ENCODE results near the gene GMCL1.
A peak's percentile ranks its signal among the peaks of the same experiment; 100 is the strongest.
"Not testable (repeated sequence)": the region's sequence is repeated elsewhere in the genome, so short reads cannot be mapped to it uniquely, and the experiment has no call there.

Gene GMCL1

DNA sequence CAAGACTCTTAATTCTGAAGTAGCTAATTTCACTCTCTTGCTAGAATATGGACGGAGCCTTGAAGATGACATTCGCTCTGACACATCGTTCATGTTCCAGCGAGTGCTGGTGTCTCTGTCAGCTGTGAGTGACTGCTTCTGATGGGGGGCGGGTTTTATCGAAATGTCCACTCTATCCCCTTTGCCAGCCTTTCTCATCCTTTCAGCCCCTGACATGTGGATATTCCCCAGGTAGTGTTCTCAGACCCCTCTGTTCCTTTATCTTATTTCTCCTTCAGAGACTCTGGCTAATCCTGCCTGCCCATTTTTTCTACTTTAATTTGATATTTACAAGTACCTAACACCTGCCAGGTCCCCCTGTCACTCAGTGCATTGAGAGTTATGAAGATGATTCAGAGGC lies 18.9 kb upstream of the GMCL1 start:
- DNase-seq, result no peak

GRCh38 chr2:69811018-69811417 lies 18.4 kb upstream of the GMCL1 start:
- DNase-seq, result no peak

GRCh38 chr2:69811591-69811990 lies 17.9 kb upstream of the GMCL1 start:
- DNase-seq, result peak; percentile 19

DNA sequence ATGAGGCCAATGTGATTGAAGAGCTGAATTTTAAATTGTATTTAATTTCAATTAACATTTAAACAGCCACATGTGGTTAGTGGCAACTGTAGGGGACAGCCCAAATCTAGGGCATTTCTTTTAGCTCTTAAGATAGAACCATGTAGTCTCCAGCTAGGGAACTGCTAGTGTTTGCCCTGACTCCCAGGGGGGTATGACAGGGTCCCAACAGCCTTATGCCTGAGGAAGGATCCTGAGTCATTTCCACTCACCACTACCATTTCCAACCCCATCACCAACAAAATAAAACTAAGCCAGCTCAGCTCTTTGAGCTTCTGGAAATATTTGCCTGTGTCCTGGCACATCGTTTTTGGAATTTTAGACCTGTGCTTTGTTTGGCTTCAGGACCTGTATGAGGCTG lies 13.7 kb upstream of the GMCL1 start:
- DNase-seq, result no peak

DNA sequence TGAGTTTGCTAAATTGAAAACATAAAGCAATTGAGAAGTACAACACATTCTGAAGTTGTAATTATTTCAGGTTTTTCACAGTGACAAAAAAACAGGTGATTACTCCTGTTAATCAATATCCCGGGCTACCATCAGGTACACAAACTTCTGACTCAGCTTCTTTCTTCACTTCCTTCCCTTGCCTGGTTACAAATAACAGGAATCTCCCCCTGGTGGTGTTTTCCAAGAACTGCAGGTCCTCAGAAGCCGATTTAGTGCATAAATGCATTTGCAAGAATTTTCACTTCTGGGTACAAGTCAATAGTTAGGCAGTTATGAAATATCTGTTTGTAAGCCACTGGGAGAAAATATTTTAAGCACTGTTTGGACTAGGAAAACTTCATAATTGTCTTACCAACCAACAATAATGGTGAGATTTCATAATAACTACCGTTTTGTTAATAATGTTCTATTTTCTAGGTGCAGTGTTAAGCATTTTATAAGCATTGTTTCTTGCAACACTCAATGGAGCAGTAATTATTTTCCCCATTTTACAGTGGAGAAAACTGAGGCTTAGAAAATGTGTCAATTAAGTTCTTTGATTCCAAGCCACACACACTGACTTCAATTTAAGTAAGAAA lies 12.4 kb upstream of the GMCL1 start:
- peak; percentile 81 for DNase-seq

DNA sequence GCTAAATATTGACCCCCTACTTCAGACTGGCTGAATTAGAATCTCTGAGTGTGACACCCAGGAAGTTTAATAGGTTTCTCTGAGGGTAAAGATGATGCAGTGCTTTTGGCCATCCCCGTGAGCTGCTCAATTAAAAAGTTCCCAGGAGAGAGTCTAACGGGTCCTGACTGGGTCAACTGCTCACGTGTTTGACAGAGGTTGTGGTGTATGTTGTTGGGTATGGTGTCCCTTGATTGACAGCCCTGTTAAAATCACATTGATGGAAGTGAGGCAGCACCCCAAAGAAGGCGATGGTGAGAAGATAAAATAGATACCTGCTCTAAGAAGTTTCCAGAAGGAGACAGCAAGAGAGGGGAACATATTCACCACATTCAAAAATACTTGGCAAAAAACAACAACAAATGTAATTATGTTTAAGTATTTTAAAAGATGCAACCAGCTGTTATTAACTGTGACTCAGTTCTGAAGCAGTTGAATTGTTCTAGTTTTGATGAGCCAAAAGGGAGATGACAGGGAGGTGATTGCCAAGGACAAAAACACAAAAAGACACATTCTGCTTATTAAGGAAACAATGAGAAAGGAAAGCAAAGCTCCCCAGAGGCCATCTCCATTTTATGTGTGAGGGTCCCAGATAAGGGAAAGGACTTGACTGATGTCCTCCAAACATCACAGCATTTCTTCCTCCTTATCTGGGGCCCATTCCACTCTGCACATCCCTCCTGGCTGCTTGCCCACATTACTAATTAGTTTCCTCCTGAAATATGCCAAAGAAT lies 11.5 kb upstream of the GMCL1 start:
- DNase-seq, result no peak

DNA sequence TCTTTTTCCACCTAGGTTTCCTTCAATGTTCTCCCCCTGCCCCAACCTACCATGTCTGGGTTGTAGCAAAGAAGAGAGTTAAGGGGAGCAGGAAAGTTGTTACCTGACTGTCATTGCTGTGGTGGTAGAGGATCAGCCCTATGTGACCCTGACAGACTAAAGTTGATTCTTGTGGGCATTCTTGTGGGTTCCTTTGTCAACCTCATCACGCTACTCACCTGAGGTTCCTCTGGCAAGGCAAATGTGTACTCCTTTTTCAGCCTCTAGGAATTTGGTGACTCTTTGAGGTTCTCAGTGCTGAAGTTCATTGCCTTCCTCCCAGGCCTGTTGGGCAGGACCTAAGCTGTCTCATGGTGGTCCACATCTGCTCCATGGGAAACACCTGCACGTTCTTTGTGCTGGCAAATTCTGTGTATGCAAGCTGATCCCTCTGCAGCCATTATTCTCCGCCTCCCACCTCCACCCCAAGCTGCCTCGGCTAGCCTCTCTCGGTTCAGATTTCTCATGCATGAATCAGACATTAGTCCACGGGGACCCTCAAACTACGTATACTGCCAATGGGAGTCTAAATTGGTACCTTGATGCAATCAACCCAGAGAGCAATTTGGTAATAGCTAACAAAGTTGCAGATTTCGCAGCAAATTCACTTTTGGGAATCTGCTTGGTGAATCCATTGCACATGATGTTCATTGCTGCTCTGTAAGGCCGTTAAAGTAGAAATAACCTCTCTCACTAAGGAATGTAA lies 1.5 kb upstream of the GMCL1 start:
- no peak for DNase-seq

- no peak for DNase-seq
These were observed 563 bp upstream of the GMCL1 start for GRCh38 chr2:69828938-69829255.

GRCh38 chr2:69830045-69830905 lies 815 bp downstream of the GMCL1 start:
- DNase-seq, result no peak

DNA sequence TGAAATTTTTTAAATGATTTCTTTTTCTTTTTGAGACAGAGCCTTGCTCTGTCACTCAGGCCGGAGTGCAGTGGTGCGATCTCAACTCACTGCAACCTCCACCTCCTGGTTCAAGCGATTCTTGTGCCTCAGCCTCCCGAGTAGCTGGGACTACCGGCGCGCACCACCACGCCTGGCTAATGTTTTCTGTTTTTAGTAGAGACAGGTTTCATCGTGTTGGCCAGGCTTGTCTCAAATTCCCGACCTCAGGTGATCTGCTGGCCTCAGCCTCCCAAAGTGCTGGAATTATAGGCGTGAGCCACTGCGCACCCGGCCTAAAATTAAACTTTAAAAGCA lies 1.4 kb downstream of the GMCL1 start:
- DNase-seq, result not testable (repeated sequence)

DNA sequence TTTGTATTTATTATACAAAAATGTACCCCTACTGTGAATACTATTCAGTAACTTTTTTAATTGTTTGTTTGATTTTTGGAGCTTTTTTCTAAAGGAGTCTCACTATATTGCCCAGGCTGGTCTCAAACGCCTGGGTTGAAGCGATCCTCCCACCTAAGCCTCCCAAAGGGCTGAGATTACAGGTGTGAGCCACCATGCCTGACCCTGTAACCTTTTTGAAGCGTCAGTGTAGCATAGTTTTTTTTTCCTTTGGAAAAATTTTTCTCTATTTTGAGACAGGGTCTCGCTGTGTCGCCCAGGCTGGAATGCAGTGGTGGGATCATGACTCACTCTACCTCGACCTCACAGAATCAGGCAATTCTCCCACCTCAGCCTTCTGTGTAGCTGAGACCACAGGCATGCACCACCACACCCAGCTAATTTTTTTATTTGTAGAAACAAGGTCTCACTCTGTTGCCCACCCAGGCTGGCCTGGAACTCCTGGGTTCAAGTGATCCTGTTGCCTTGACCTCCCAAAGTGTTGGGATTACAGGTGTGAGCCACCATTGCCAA lies 2.0 kb downstream of the GMCL1 start:
- no peak for DNase-seq

DNA sequence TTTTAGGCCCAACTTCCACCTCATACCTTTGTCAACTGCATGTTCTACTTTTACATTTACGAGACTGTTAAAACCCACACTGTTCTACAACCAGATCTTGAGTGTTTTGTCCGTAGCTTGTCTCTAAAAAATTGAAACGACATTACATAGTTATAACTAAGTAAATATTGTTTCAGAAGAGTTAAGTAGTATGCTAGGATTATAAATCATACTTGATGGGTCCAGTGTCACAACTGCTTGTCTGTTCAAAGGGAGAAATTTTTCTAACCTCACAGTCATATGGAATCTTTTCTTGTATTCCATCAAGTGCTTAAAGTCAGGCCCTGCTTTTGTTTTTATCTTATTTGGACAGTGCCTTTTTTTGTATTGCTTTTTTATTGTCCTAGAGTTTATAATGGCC lies 4.3 kb downstream of the GMCL1 start:
- no peak for DNase-seq

- DNase-seq, result no peak
These were observed 6.2 kb downstream of the GMCL1 start for GRCh38 chr2:69835666-69836065.

- DNase-seq, result no peak
These were observed 6.9 kb downstream of the GMCL1 start for GRCh38 chr2:69836316-69836715.

- DNase-seq, result no peak
These were observed 8.1 kb downstream of the GMCL1 start for GRCh38 chr2:69837533-69837932.

DNA sequence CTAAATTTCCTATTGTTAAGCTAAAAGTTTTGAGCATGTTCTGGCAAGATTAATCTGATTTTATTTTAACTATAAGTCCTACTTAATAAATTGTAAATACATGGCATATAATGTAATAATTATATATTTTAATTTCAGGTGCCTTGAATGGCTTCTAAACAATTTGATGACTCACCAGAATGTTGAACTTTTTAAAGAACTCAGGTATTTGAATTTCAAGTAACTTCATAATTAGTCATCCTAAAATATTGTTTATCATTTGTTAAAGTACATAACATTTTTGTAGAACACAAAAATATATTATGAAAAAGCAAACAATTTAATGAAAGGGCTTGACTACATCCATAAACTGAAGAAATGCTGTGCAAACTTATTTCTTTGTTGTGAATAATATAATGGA lies 14.5 kb downstream of the GMCL1 start:
- DNase-seq, result no peak

GRCh38 chr2:69844560-69844959 lies 15.1 kb downstream of the GMCL1 start:
- no peak for DNase-seq

- no peak for DNase-seq
These were observed 17.0 kb downstream of the GMCL1 start for GRCh38 chr2:69846182-69847067.

- no peak for DNase-seq
These were observed 17.8 kb downstream of the GMCL1 start for GRCh38 chr2:69847068-69847828.

DNA sequence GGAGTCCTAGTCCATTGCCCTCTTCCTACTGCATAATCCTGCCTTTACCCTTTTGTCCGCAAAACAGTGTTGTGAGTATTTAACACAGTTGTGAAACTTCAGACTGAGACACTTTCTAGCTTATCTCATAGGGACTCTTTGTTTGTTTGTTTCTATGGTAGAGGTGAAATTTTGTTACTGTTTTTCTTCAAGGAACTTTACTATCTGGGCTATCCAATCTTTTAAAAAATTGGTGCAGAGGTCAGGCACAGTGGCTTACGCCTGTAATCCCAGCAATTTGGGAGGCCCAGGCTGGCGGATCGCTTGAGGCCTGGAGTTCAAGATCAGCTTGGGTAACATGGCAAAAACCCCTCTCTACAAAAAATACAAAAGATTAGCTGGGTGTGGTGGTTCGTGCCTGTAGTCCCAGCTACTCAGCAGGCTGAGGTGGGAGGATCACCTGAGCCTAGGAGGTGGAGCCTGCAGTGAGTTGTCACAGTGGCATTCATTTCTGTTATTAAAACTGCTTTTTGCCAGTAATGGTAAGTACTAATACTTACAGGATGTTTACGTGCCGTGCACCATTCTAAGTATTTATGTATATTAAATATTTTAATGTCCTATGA lies 18.8 kb downstream of the GMCL1 start:
- no peak for DNase-seq

DNA sequence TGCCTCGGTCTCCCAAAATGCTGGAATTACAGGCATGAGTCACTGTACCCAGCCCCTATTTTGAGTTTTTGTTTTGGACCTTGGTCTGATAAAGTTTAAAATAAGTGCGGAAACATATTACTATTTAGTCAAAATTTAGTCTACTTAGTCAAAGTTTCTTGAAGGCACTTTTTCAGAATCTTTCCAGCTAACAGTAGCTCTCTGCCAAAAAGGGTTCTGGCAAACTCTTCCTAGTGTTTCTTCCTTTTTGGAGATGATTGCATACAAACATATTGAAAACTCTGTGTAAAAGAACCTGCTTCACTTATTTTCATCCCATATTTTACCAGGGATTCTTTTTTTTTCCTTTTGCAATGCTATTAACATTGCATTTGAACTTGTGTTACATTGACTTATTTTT lies 28.8 kb downstream of the GMCL1 start:
- no peak for DNase-seq

Data from NCI-H2029 treated with DMSO at 0.1 percent for 48 hours (cell line).